Ovary (tissue), 1 donor: Measurements from ENCODE around the gene LRRC14B.

ENCODE experiments used
- EP300 ChIP-seq: sonication (generic); formaldehyde crosslinking; IDR thresholded peaks from one replicate; pipeline ENCODE4 v1.6.1; 2017; ENCODE audit warnings: antibody characterized with exemption
- POLR2A ChIP-seq: fragments of 450-650 bp; IDR thresholded peaks from one replicate; pipeline ENCODE4 v1.6.1; 2017; ENCODE audit warnings: antibody characterized with exemption, mild to moderate bottlenecking, moderate library complexity

DNA sequence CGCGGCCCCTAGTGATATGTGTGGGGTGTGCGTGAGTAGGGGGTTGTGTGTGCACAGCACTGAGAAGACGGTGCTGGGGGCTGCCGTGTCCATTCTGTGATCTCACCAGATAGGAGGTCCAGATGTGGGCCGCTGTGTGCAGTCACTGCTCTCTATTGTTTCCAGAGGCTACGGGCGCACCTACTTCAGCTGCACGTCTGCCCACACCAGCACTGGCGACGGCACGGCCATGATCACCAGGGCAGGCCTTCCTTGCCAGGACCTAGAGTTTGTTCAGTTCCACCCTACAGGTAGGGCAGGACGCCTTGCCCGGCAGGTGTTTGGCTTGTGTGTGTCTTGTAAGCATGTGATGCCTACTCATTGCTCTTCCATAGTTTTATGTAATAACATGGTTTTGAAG, 39.4 kb downstream of the LRRC14B start:
- no peak for TF ChIP-seq POLR2A
- TF ChIP-seq EP300: no peak
